HG03175 (cell line): ENCODE data around the gene RBM25.
"Not testable (repeated sequence)": the region's sequence is repeated elsewhere in the genome, so short reads cannot be mapped to it uniquely, and the experiment has no call there.

Source experiments
- ATAC-seq: cut with Tn5 transposase; IDR thresholded peaks from one replicate; pipeline ENCODE4 v1.9.1; 2021; ENCODE audit warnings: mild to moderate bottlenecking, moderate library complexity; ENCODE audit not compliant: unreplicated experiment

RBM25 gene

DNA sequence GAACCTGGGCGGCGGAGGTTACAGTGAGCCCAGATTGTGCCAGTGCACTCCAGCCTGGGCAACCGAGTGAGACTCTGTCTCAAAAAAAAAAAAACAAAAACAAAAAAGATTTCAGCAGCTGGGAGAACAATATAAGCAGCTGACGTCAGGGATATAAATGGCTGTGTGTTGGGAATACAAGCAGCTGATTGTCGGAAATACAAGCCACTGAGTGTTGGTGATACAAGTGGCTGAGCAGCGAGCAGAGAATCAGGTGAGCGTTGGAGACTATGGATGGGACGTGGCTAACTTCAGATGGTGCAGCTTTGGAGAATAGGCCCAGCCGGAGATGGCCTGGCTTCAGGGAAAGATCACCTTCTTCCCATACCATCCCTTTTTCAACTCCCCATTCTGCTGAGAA, 109.9 kb downstream of the RBM25 start:
- no peak for ATAC-seq

DNA sequence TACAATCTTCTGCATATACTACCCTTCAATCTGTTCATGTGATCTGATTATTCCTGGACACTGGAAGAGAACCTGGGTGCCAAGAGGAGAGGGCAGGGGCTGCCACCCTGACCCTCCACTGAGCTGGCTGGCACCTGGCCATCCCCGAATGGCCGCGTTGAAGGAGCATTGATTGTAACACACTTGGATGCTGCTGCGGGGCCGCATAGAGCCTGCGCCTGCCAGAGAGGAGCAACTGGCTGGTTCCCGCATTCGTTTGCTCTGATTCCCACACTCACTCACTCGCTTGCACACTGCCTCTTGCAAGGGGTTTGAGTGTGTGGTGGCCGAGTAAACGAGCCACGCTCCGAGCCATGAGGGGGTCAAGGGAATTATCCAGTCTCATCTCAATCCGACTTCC, 110.4 kb downstream of the RBM25 start:
- no peak for ATAC-seq

DNA sequence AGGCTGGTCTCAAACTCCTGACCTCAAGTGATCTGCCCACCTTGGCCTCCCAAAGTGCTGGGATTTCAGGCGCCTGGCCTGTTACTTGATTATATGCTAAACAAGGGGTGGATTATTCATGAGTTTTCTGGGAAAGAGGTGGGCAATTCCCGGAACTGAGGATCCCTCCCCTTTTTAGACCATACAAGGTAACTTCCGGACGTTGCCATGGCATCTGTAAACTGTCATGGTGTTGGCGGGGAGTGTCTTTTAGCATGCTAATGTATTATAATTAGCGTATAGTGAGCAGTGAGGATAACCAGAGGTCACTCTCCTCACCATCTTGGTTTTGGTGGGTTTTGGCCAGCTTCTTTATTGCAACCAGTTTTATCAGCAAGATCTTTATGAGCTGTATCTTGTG, 111.5 kb downstream of the RBM25 start:
- ATAC-seq, result not testable (repeated sequence)

DNA sequence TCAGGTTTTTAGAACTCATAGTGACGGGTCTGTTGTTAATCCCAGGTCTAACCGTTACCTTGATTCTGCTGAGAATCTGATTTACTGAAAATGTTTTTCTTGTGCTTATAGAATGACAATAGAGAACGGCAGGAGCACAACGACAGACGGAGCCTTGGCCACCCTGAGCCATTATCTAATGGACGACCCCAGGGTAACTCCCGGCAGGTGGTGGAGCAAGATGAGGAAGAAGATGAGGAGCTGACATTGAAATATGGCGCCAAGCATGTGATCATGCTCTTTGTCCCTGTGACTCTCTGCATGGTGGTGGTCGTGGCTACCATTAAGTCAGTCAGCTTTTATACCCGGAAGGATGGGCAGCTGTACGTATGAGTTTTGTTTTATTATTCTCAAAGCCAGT, 112.4 kb downstream of the RBM25 start:
- ATAC-seq, result no peak

DNA sequence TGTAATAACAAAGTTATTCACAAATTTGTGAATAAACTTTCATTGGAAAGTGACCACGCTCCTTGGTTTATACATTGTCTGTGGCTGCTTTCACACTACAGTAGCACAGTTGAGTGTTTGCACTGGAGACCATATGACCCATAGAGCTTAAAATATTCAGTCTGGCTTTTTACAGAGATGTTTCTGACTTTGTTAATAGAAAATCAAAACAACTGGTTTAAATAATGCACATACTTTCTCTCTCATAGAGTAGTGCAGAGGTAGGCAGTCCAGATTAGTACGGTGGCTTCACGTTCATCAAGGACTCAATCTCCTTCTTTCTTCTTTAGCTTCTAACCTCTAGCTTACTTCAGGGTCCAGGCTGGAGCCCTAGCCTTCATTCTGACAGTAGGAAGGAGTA, 114.2 kb downstream of the RBM25 start:
- no peak for ATAC-seq

DNA sequence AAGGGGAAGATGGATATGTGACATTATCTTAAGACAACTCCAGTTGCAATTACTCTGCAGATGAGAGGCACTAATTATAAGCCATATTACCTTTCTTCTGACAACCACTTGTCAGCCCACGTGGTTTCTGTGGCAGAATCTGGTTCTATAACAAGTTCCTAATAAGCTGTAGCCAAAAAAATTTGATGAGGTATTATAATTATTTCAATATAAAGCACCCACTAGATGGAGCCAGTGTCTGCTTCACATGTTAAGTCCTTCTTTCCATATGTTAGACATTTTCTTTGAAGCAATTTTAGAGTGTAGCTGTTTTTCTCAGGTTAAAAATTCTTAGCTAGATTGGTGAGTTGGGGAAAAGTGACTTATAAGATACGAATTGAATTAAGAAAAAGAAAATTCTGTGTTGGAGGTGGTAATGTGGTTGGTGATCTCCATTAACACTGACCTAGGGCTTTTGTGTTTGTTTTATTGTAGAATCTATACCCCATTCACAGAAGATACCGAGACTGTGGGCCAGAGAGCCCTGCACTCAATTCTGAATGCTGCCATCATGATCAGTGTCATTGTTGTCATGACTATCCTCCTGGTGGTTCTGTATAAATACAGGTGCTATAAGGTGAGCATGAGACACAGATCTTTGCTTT, 114.9 kb downstream of the RBM25 start:
- ATAC-seq, result no peak
